GM19099 (cell line): ENCODE data around the gene EHBP1.

Experiments
- POLR2A ChIP-seq: IDR thresholded peaks from 3 replicates; pipeline ENCODE4 v1.6.1; 2011; ENCODE audit warnings: low read depth; ENCODE audit not compliant: insufficient read length; ENCODE audit errors: extremely low read depth

Gene EHBP1

GRCh38 chr2:62999905-63000304 lies 294.4 kb downstream of the EHBP1 start:
- no peak for TF ChIP-seq POLR2A

- TF ChIP-seq POLR2A, result no peak
Measured at GRCh38 chr2:63000801-63001200, 295.3 kb downstream of the EHBP1 start.

- no peak for TF ChIP-seq POLR2A
Measured at GRCh38 chr2:63001576-63001975, 296.1 kb downstream of the EHBP1 start.

GRCh38 chr2:63003351-63003750 lies 297.8 kb downstream of the EHBP1 start:
- TF ChIP-seq POLR2A, result no peak

- no peak for TF ChIP-seq POLR2A
Measured at GRCh38 chr2:63007813-63008458, 302.4 kb downstream of the EHBP1 start.

GRCh38 chr2:63008838-63009237 lies 303.3 kb downstream of the EHBP1 start:
- no peak for TF ChIP-seq POLR2A

- TF ChIP-seq POLR2A, result no peak
Measured at GRCh38 chr2:63009490-63009889, 304.0 kb downstream of the EHBP1 start.

- no peak for TF ChIP-seq POLR2A
Measured at GRCh38 chr2:63012541-63012940, 307.0 kb downstream of the EHBP1 start.

GRCh38 chr2:63013438-63013837 lies 307.9 kb downstream of the EHBP1 start:
- no peak for TF ChIP-seq POLR2A

GRCh38 chr2:63015389-63015788 lies 309.9 kb downstream of the EHBP1 start:
- TF ChIP-seq POLR2A, result no peak

GRCh38 chr2:63018439-63018838 lies 312.9 kb downstream of the EHBP1 start:
- no peak for TF ChIP-seq POLR2A

GRCh38 chr2:63023444-63023843 lies 317.9 kb downstream of the EHBP1 start:
- no peak for TF ChIP-seq POLR2A

GRCh38 chr2:63027220-63027619 lies 321.7 kb downstream of the EHBP1 start:
- no peak for TF ChIP-seq POLR2A

- TF ChIP-seq POLR2A, result no peak
Measured at GRCh38 chr2:63029058-63029457, 323.5 kb downstream of the EHBP1 start.

GRCh38 chr2:63034526-63034925 lies 329.0 kb downstream of the EHBP1 start:
- TF ChIP-seq POLR2A, result no peak

GRCh38 chr2:63035169-63035568 lies 329.7 kb downstream of the EHBP1 start:
- no peak for TF ChIP-seq POLR2A

- TF ChIP-seq POLR2A, result no peak
Measured at GRCh38 chr2:63035660-63036059, 330.1 kb downstream of the EHBP1 start.
